Colonic mucosa (tissue), 4 donors: ENCODE data around the gene PPM1N. TPM values are rescaled to one million over a fixed set of nuclear protein-coding genes. Genes with fewer than 3 reads are reported as not detected.

Source experiments
- DNase-seq: peaks from one replicate; pipeline ENCODE4 v3.0.0-alpha.2; 2020
- H3K27ac ChIP-seq: fragments of 200-600 bp; one replicate; pipeline ENCODE4 v1.8.0; 2021
- H3K27me3 ChIP-seq: fragments of 200-600 bp; one replicate; pipeline ENCODE4 v1.8.0; 2021
- H3K36me3 ChIP-seq: fragments of 200-600 bp; one replicate; pipeline ENCODE4 v1.8.0; 2021
- H3K4me1 ChIP-seq: fragments of 200-600 bp; one replicate; pipeline ENCODE4 v1.8.0; 2021; ENCODE audit warnings: mild to moderate bottlenecking
- H3K4me3 ChIP-seq: fragments of 200-600 bp; one replicate; pipeline ENCODE4 v1.8.0; 2021
- H3K9ac ChIP-seq, 2 donors: one replicate each; pipeline ENCODE4 v1.7.0; 2013; ENCODE audit warnings: control low read depth in 2 of 2, low read depth in 2 of 2, low read length in 2 of 2
- H3K9me3 ChIP-seq: fragments of 200-600 bp; one replicate; pipeline ENCODE4 v1.8.0; 2021
- CTCF ChIP-seq: fragments of 200-600 bp; IDR thresholded peaks from one replicate; pipeline ENCODE4 v1.8.0; 2022; ENCODE audit warnings: antibody characterized with exemption, mild to moderate bottlenecking
- intact Hi-C: fragments of 100-400 bp; cut with DNase I; formaldehyde crosslinking; loops from one replicate; pipeline ENCODE4 v1.14.1; 2022
- total RNA-seq, 2 donors: library from RNA; stranded (reverse); fragmentation: NEBNext Ultra II Directional in 1 of 2; extraction: Animal tissue kit (Norgen Biotek cat#: 25700) in 1 of 2; gene quantifications; one replicate each; pipeline ENCODE4 v1.2.1, GENCODE V29; 2021
- donor health status: healthy.
- donor health status: DM: no; HTN: no; CAD: no.
- donor health status: DM: no; HTN: no; CAD: no.

The PPM1N gene
- total RNA-seq, 2 donors from 2014 or later = 0.67 to 1.7 TPM

GRCh38 chr19:45477186-45477585 lies 21.1 kb upstream of the PPM1N start:
- H3K9ac ChIP-seq = no peak overlapping the region
- DNase-seq = no peak
- no peak for TF ChIP-seq CTCF
- H3K27ac ChIP-seq = no peak overlapping the region
- intact Hi-C loops = no loop called here
- H3K4me1 ChIP-seq = peaks cover 4% of the 10 kb centered on the region
- no peaks in the 10 kb centered on the region for H3K36me3 ChIP-seq
- H3K4me3 ChIP-seq = no peak overlapping the region
- H3K9me3 ChIP-seq = no peaks in the 10 kb centered on the region
- no peaks in the 10 kb centered on the region for H3K27me3 ChIP-seq

- no peak for TF ChIP-seq CTCF
- Histone ChIP-seq H3K36me3 (no peaks in the 10 kb centered on the region), H3K9ac (peak overlapping the region; percentile 60 to 71), H3K27ac (peak overlapping the region; percentile 84), H3K9me3 (no peaks in the 10 kb centered on the region), H3K4me1 (peaks cover 4% of the 10 kb centered on the region), H3K4me3 (peak overlapping the region; percentile 36), H3K27me3 (no peaks in the 10 kb centered on the region)
- DNase-seq = no peak
- intact Hi-C loops = loop anchor here (2.0 kb wide), 2 partner anchors 39 to 47 kb away; no protein-coding TSS in a partner anchor
These were observed 20.4 kb upstream of the PPM1N start for GRCh38 chr19:45477713-45478453.

- H3K27me3 ChIP-seq = no peaks in the 10 kb centered on the region
- peak overlapping the region; percentile 36 for H3K4me3 ChIP-seq
- H3K9me3 ChIP-seq = no peaks in the 10 kb centered on the region
- peak overlapping the region; percentile 84 for H3K27ac ChIP-seq
- H3K4me1 ChIP-seq = peaks cover 4% of the 10 kb centered on the region
- intact Hi-C loops = loop anchor here (2.0 kb wide), 2 partner anchors 40 to 48 kb away; no protein-coding TSS in a partner anchor
- peak overlapping the region; percentile 60 to 71 for H3K9ac ChIP-seq
- peak; percentile 98 for TF ChIP-seq CTCF
- peak; percentile 90 for DNase-seq
- no peaks in the 10 kb centered on the region for H3K36me3 ChIP-seq
These were observed 19.6 kb upstream of the PPM1N start for GRCh38 chr19:45478454-45479238.

GRCh38 chr19:45483033-45483432 lies 15.2 kb upstream of the PPM1N start:
- Histone ChIP-seq H3K4me3 (no peak overlapping the region), H3K36me3 (no peaks in the 10 kb centered on the region), H3K27ac (no peak overlapping the region), H3K4me1 (peaks cover 1% of the 10 kb centered on the region), H3K9me3 (no peaks in the 10 kb centered on the region), H3K27me3 (no peaks in the 10 kb centered on the region), H3K9ac (no peak overlapping the region)
- intact Hi-C loops = no loop called here
- no peak for TF ChIP-seq CTCF
- DNase-seq = no peak

GRCh38 chr19:45484273-45484945 lies 13.8 kb upstream of the PPM1N start:
- Histone ChIP-seq H3K9ac (no peak overlapping the region), H3K27me3 (no peaks in the 10 kb centered on the region), H3K9me3 (no peaks in the 10 kb centered on the region), H3K4me3 (no peak overlapping the region), H3K36me3 (no peaks in the 10 kb centered on the region), H3K4me1 (no peaks in the 10 kb centered on the region), H3K27ac (no peak overlapping the region)
- TF ChIP-seq CTCF = no peak
- intact Hi-C loops = no loop called here
- no peak for DNase-seq
